Activated CD4-positive, alpha-beta T cell treated with anti-CD3 and anti-CD28 coated beads, Interleukin-2, amount 10 ng/mL, durations not matched to agents 24 days and 14 days (primary cell): ENCODE results near the gene ABCA6. TPM values are rescaled to one million over a fixed set of nuclear protein-coding genes. Genes with fewer than 3 reads are reported as not detected.

Experiments used
- DNase-seq: peaks from one replicate; pipeline ENCODE4 v3.0.0; 2022
- H3K27ac Mint-ChIP-seq: one replicate; pipeline ENCODE4 v1.8.0; 2022; ENCODE audit warnings: mild to moderate bottlenecking, mixed read lengths
- H3K27me3 Mint-ChIP-seq: one replicate; pipeline ENCODE4 v1.8.0; 2022; ENCODE audit warnings: mixed read lengths
- H3K36me3 Mint-ChIP-seq: one replicate; pipeline ENCODE4 v1.8.0; 2022; ENCODE audit warnings: low read depth, mild to moderate bottlenecking, mixed read lengths
- H3K4me1 Mint-ChIP-seq: one replicate; pipeline ENCODE4 v1.8.0; 2021; ENCODE audit warnings: mixed read lengths
- H3K4me3 Mint-ChIP-seq: one replicate; pipeline ENCODE4 v1.8.0; 2022; ENCODE audit warnings: mild to moderate bottlenecking, moderate library complexity, mixed read lengths
- H3K9me3 Mint-ChIP-seq: one replicate; pipeline ENCODE4 v1.8.0; 2021; ENCODE audit warnings: mixed read lengths
- intact Hi-C: fragments of 100-400 bp; cut with micrococcal nuclease; formaldehyde crosslinking; loops from one replicate; pipeline ENCODE4 v1.15.1; 2023
- total RNA-seq: library from RNA; stranded (reverse); gene quantifications from 2 replicates; pipeline ENCODE4 v1.2.3, GENCODE V29; 2022

The ABCA6 gene
- total RNA-seq, 1 donor from 2014 or later = not detected

- Mint-ChIP-seq H3K27me3 (peaks cover 13% of the 10 kb centered on the region), H3K36me3 (no peaks in the 10 kb centered on the region), H3K4me3 (no peak overlapping the region), H3K27ac (no peak overlapping the region), H3K9me3 (peaks cover under 1% of the 10 kb centered on the region), H3K4me1 (peaks cover 15% of the 10 kb centered on the region)
- intact Hi-C loops = no loop called here
- no peak for DNase-seq
Observed at GRCh38 chr17:69061721-69062556, 79.8 kb downstream of the ABCA6 start.

GRCh38 chr17:69060822-69061221, 80.9 kb downstream of the ABCA6 start, which contains the start of gene ABCA9:
Gene ABCA9 (minus strand): TSS chr17:69060927. CDS start chr17:69051126, 9,801 bp downstream.
- Mint-ChIP-seq H3K27me3 (peaks cover 11% of the 10 kb centered on the region), H3K36me3 (no peaks in the 10 kb centered on the region), H3K9me3 (peaks cover 5% of the 10 kb centered on the region), H3K4me1 (peaks cover 8% of the 10 kb centered on the region), H3K27ac (no peak within 1 kb of the TSS), H3K4me3 (no peak within 1 kb of the TSS)
- DNase-seq = no peak
- intact Hi-C loops = no loop called here

GRCh38 chr17:69059458-69060175, 82.1 kb downstream of the ABCA6 start:
- intact Hi-C loops = no loop called here
- no peak for DNase-seq
- no peaks in the 10 kb centered on the region for H3K36me3 Mint-ChIP-seq
- no peak overlapping the region for H3K27ac Mint-ChIP-seq
- H3K27me3 Mint-ChIP-seq = peaks cover 8% of the 10 kb centered on the region
- peaks cover 3% of the 10 kb centered on the region for H3K4me1 Mint-ChIP-seq
- H3K9me3 Mint-ChIP-seq = peaks cover 10% of the 10 kb centered on the region
- no peak overlapping the region for H3K4me3 Mint-ChIP-seq

- H3K9me3 Mint-ChIP-seq = peaks cover 10% of the 10 kb centered on the region
- intact Hi-C loops = no loop called here
- no peaks in the 10 kb centered on the region for H3K4me1 Mint-ChIP-seq
- DNase-seq = no peak
- H3K27me3 Mint-ChIP-seq = peaks cover 8% of the 10 kb centered on the region
- no peak overlapping the region for H3K4me3 Mint-ChIP-seq
- H3K36me3 Mint-ChIP-seq = no peaks in the 10 kb centered on the region
- H3K27ac Mint-ChIP-seq = no peak overlapping the region
Observed at GRCh38 chr17:69058165-69058564, 83.5 kb downstream of the ABCA6 start.

- peaks cover 5% of the 10 kb centered on the region for H3K27me3 Mint-ChIP-seq
- no peaks in the 10 kb centered on the region for H3K36me3 Mint-ChIP-seq
- no peaks in the 10 kb centered on the region for H3K4me1 Mint-ChIP-seq
- H3K9me3 Mint-ChIP-seq = peaks cover 10% of the 10 kb centered on the region
- H3K27ac Mint-ChIP-seq = no peak overlapping the region
- no peak for DNase-seq
- no peak overlapping the region for H3K4me3 Mint-ChIP-seq
- intact Hi-C loops = no loop called here
Observed at GRCh38 chr17:69057280-69057679, 84.4 kb downstream of the ABCA6 start.

- no peak for DNase-seq
- H3K4me3 Mint-ChIP-seq = no peak overlapping the region
- peaks cover 8% of the 10 kb centered on the region for H3K27me3 Mint-ChIP-seq
- intact Hi-C loops = no loop called here
- peaks cover 10% of the 10 kb centered on the region for H3K9me3 Mint-ChIP-seq
- no peaks in the 10 kb centered on the region for H3K4me1 Mint-ChIP-seq
- no peaks in the 10 kb centered on the region for H3K36me3 Mint-ChIP-seq
- H3K27ac Mint-ChIP-seq = no peak overlapping the region
Observed at GRCh38 chr17:69056179-69056823, 85.4 kb downstream of the ABCA6 start.

GRCh38 chr17:69055334-69055733, 86.4 kb downstream of the ABCA6 start:
- intact Hi-C loops = no loop called here
- Mint-ChIP-seq H3K27me3 (peaks cover 3% of the 10 kb centered on the region), H3K27ac (no peak overlapping the region), H3K4me3 (no peak overlapping the region), H3K36me3 (no peaks in the 10 kb centered on the region), H3K9me3 (peaks cover 10% of the 10 kb centered on the region), H3K4me1 (no peaks in the 10 kb centered on the region)
- DNase-seq = no peak

GRCh38 chr17:69050999-69051775, 90.5 kb downstream of the ABCA6 start:
- H3K9me3 Mint-ChIP-seq = peaks cover 6% of the 10 kb centered on the region
- no peaks in the 10 kb centered on the region for H3K36me3 Mint-ChIP-seq
- H3K27me3 Mint-ChIP-seq = peaks cover 3% of the 10 kb centered on the region
- H3K4me3 Mint-ChIP-seq = no peak overlapping the region
- intact Hi-C loops = no loop called here
- DNase-seq = no peak
- H3K27ac Mint-ChIP-seq = no peak overlapping the region
- H3K4me1 Mint-ChIP-seq = peaks cover 16% of the 10 kb centered on the region

- Mint-ChIP-seq H3K4me3 (no peak overlapping the region), H3K9me3 (no peaks in the 10 kb centered on the region), H3K36me3 (no peaks in the 10 kb centered on the region), H3K27ac (no peak overlapping the region), H3K27me3 (peaks cover 3% of the 10 kb centered on the region), H3K4me1 (peaks cover 16% of the 10 kb centered on the region)
- intact Hi-C loops = no loop called here
- DNase-seq = no peak
Observed at GRCh38 chr17:69048634-69049033, 93.1 kb downstream of the ABCA6 start.

GRCh38 chr17:69047368-69048263, 94.1 kb downstream of the ABCA6 start:
- no peak overlapping the region for H3K27ac Mint-ChIP-seq
- H3K36me3 Mint-ChIP-seq = no peaks in the 10 kb centered on the region
- no peak overlapping the region for H3K4me3 Mint-ChIP-seq
- H3K27me3 Mint-ChIP-seq = peaks cover 3% of the 10 kb centered on the region
- H3K9me3 Mint-ChIP-seq = no peaks in the 10 kb centered on the region
- intact Hi-C loops = no loop called here
- DNase-seq = no peak
- peaks cover 16% of the 10 kb centered on the region for H3K4me1 Mint-ChIP-seq

GRCh38 chr17:69046121-69046807, 95.4 kb downstream of the ABCA6 start:
- intact Hi-C loops = no loop called here
- Mint-ChIP-seq H3K4me3 (no peak overlapping the region), H3K36me3 (no peaks in the 10 kb centered on the region), H3K27me3 (no peaks in the 10 kb centered on the region), H3K4me1 (peaks cover 16% of the 10 kb centered on the region), H3K27ac (no peak overlapping the region), H3K9me3 (no peaks in the 10 kb centered on the region)
- no peak for DNase-seq

GRCh38 chr17:69045646-69046045, 96.0 kb downstream of the ABCA6 start:
- Mint-ChIP-seq H3K27me3 (no peaks in the 10 kb centered on the region), H3K4me3 (no peak overlapping the region), H3K27ac (no peak overlapping the region), H3K9me3 (no peaks in the 10 kb centered on the region), H3K4me1 (peaks cover 16% of the 10 kb centered on the region), H3K36me3 (no peaks in the 10 kb centered on the region)
- intact Hi-C loops = no loop called here
- DNase-seq = no peak
